Measurements from ENCODE around the gene KATNAL2.
A peak's percentile ranks its signal among the peaks of the same experiment; 100 is the strongest.

The KATNAL2 gene, protein sequence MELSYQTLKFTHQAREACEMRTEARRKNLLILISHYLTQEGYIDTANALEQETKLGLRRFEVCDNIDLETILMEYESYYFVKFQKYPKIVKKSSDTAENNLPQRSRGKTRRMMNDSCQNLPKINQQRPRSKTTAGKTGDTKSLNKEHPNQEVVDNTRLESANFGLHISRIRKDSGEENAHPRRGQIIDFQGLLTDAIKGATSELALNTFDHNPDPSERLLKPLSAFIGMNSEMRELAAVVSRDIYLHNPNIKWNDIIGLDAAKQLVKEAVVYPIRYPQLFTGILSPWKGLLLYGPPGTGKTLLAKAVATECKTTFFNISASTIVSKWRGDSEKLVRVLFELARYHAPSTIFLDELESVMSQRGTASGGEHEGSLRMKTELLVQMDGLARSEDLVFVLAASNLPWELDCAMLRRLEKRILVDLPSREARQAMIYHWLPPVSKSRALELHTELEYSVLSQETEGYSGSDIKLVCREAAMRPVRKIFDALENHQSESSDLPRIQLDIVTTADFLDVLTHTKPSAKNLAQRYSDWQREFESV

GRCh38 chr18:46917108-46917802 is at the start of gene KATNAL2, which contains the start of gene PIAS2:
KATNAL2 (plus strand) TSS chr18:46917602; CDS start chr18:46946873, 29,271 bp downstream.
PIAS2 (minus strand) TSS chr18:46917507; CDS start chr18:46917345, 162 bp downstream.
- H3K4me3 ChIP-seq (ENCODE audit: low read length), result peak within 1 kb of the TSS; percentile 84
- DNase-seq (ENCODE audit: low read depth), result no peak
- no peak for TF ChIP-seq CTCF (conservative IDR thresholded peaks at IDR 0.05; ENCODE audit: low read depth, low read length)

DNA sequence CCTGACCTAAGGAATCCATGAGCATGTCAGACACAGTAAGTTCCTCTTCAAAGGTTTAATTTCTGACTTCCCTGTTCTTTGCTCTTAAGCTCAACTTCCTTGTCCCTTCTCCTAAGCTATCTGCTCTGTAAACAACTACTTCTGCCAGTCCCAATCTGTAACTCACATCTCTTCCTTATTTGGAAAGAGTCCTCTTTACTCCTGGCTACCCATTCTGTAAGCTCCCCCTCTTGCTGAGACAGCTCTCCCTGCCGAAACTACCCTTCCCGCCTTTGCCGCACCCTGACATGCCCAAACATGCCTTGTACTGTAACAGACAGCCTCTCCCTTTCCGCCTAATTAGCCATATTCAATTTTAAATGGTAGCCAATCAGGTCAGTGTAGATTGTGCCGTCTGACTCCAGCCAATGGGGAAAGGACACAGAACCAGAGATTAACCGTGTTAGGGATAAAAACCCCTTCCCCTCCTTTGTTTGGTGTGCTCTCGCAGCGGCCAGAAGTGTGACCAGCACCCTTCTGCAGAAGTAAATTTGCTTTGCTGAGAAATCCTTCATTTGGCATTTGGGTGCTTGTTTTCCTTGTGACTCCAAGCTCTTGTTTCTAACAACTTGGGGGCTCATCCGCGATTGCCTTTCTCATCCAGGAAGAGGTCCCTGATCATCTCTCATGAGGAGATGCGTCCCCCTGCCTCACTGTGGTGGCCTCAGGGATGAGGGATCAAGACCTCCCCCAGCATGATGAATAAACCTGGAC is 49.1 kb upstream of the KATNAL2 start:
- DNase-seq (ENCODE audit: low read depth), result no peak
- TF ChIP-seq CTCF (conservative IDR thresholded peaks at IDR 0.05; ENCODE audit: low read depth, low read length), result no peak
- no peak overlapping the region for H3K4me3 ChIP-seq (ENCODE audit: low read length)

DNA sequence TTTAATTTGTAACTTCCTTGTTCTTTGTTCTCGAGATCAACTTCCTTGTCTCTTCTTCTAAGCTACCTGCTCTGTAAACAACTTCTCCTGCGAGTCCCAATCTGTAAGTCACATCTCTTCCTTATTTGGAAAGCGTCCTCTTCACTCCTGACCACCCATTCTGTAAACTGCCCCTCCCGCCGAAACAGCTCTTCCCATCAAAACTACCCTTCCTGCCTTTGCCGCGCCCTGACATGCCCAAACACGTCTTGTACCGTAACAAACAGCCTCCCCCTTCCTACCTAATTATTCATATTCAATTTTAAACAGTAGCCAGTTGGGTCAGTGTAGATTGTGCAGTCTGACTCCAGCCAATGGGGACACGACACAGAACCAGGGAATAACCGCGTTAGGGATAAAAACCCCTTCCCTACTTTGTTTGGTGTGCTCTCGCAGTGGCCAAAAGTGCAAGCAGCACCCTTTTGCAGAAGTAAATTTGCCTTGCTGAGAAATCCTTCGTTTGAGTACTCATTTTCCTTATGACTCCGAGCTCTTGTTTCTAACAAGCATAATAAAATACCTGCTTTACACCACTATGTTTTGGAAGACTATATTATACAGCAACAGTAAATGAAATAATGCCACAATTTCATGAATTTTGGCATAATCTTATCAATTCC is 39.9 kb upstream of the KATNAL2 start:
- TF ChIP-seq CTCF (conservative IDR thresholded peaks at IDR 0.05; ENCODE audit: low read depth, low read length), result no peak
- H3K4me3 ChIP-seq (ENCODE audit: low read length), result no peak overlapping the region
- DNase-seq (ENCODE audit: low read depth), result no peak

GRCh38 chr18:46883180-46883579 is 34.2 kb upstream of the KATNAL2 start:
- H3K4me3 ChIP-seq (ENCODE audit: low read length), result no peak overlapping the region
- no peak for DNase-seq (ENCODE audit: low read depth)
- TF ChIP-seq CTCF (conservative IDR thresholded peaks at IDR 0.05; ENCODE audit: low read depth, low read length), result no peak

- H3K4me3 ChIP-seq (ENCODE audit: low read length), result no peak overlapping the region
- TF ChIP-seq CTCF (conservative IDR thresholded peaks at IDR 0.05; ENCODE audit: low read depth, low read length), result no peak
- no peak for DNase-seq (ENCODE audit: low read depth)
Observed at GRCh38 chr18:46886893-46887292, 30.5 kb upstream of the KATNAL2 start.

DNA sequence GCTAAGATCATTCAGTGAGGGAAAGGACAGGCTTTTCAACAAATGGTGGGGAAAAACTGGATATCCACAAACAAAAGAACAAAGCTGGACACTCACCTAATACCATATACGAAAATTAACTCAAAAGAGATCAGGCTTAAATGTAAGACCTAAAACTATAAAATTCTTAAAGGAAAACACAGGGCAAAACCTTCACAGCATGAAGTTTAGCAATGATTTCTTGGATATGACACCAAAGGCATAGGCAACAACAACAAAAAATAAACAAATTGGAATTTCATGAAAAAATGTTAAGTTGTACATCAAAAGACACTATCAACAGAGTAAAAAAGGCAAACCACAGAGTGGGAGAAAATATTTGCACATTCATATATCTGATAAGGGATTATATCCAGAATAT is 28.4 kb upstream of the KATNAL2 start:
- no peak overlapping the region for H3K4me3 ChIP-seq (ENCODE audit: low read length)
- no peak for DNase-seq (ENCODE audit: low read depth)
- TF ChIP-seq CTCF (conservative IDR thresholded peaks at IDR 0.05; ENCODE audit: low read depth, low read length), result no peak
